ENCODE results near the gene XRCC5. TPM values are rescaled to one million over a fixed set of nuclear protein-coding genes. Genes with fewer than 3 reads are reported as not detected.

XRCC5 gene
- total RNA-seq, 1 experiment from 2014 or later: 424 TPM

DNA sequence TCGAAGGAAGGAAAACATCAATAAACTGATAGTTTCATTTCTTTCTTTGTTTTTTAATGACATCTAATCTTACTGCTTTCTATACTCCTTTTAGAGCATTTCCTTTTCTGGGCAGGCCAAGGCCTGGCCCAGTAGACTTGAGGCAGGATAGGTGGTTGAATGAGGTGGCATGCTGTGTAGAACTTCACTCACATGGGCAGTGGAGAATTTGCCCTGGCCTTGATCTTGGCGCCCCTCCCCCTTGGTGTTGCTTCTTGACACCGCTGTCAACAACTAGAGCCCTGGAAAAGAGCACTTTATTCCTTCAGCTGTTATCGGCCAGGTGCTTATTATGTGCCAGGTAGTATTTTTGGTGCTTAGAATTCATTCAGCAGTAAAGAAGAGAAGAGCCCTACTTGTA, 37.4 kb downstream of the XRCC5 start:
- Histone ChIP-seq H3K27ac (ENCODE audit: low read depth, low read length) (no peak overlapping the region), H3K36me3 (ENCODE audit: control insufficient read depth in 1 of 2, insufficient read depth in 2 of 2, low read length in 2 of 2) (peaks cover 72 to 74% of the 10 kb centered on the region in 2 experiments), H3K9me3 (ENCODE audit: control insufficient read depth in 1 of 2, insufficient read depth in 1 of 2, low read depth in 1 of 2, low read length in 2 of 2) (no peaks in the 10 kb centered on the region), H3K27me3 (ENCODE audit: insufficient read depth, low read length) (no peaks in the 10 kb centered on the region), H4K20me1 (ENCODE audit: insufficient read depth) (peaks cover 21% of the 10 kb centered on the region; the same call in 1 of the 2 replicates), H3K4me1 (ENCODE audit: control insufficient read depth in 1 of 2, insufficient read depth in 2 of 2, low read length in 2 of 2) (no peaks in the 10 kb centered on the region), H3K9me2 (ENCODE audit: insufficient read depth) (no peaks in the 10 kb centered on the region), H3K9ac (ENCODE audit: low read length) (no peak overlapping the region), H3K4me3 (replicated peaks in 1 of 2; ENCODE audit: low read depth in 1 of 2, low read length in 2 of 2) (no peak overlapping the region), H3K79me2 (ENCODE audit: insufficient read depth, low read length) (peaks cover 94% of the 10 kb centered on the region), H2AFZ (ENCODE audit: low read depth, low read length, poor library complexity, severe bottlenecking) (no peak overlapping the region), H3K4me2 (ENCODE audit: low read length) (no peak overlapping the region)
- DNase-seq (ENCODE audit: low read depth, low spot score) (no peak), ATAC-seq (no peak)
- CTCF ChIA-PET: no interaction called here
- intact Hi-C loops (cut with micrococcal nuclease): no loop called here
- POLR2A ChIA-PET: no interaction called here
- BruUV-seq (replicated peaks): no TSS peak
- RAD21 ChIA-PET (ENCODE audit: low non-redundant PET in 1 of 2, low total read pairs in 2 of 2, uncharacterized antibody in 2 of 2, unreplicated experiment in 2 of 2): no interaction called here
- TF ChIP-seq ELF1 (IDR thresholded peaks at IDR 0.05; ENCODE audit: borderline replicate concordance, low read depth) (no peak), SP1 (IDR thresholded peaks at IDR 0.05; ENCODE audit: low read depth) (no peak), POLR2A (IDR thresholded peaks at IDR 0.05; ENCODE audit: borderline replicate concordance, extremely low read depth, insufficient read depth, insufficient read length) (no peak), TCF7L2 (IDR thresholded peaks at IDR 0.05; ENCODE audit: borderline replicate concordance, extremely low read depth, insufficient read depth, insufficient read length) (no peak), CBX3 (IDR thresholded peaks at IDR 0.05; ENCODE audit: low read depth) (no peak), EGR1 (IDR thresholded peaks at IDR 0.05; ENCODE audit: low read depth) (no peak), POLR2AphosphoS5 (IDR thresholded peaks at IDR 0.05; ENCODE audit: low read depth, low read length) (no peak), SRF (IDR thresholded peaks at IDR 0.05; ENCODE audit: low read depth) (no peak), RAD21 (IDR thresholded peaks at IDR 0.05; ENCODE audit: low read depth) (no peak), JUND (IDR thresholded peaks at IDR 0.05) (no peak), CEBPB (IDR thresholded peaks at IDR 0.05; ENCODE audit: low read depth) (no peak), SIN3A (IDR thresholded peaks at IDR 0.05; ENCODE audit: low read depth) (no peak)
- TF ChIP-seq, protein P1, sequence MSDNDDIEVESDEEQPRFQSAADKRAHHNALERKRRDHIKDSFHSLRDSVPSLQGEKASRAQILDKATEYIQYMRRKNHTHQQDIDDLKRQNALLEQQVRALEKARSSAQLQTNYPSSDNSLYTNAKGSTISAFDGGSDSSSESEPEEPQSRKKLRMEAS (IDR thresholded peaks at IDR 0.05): no peak
- TF ChIP-seq, protein P2, sequence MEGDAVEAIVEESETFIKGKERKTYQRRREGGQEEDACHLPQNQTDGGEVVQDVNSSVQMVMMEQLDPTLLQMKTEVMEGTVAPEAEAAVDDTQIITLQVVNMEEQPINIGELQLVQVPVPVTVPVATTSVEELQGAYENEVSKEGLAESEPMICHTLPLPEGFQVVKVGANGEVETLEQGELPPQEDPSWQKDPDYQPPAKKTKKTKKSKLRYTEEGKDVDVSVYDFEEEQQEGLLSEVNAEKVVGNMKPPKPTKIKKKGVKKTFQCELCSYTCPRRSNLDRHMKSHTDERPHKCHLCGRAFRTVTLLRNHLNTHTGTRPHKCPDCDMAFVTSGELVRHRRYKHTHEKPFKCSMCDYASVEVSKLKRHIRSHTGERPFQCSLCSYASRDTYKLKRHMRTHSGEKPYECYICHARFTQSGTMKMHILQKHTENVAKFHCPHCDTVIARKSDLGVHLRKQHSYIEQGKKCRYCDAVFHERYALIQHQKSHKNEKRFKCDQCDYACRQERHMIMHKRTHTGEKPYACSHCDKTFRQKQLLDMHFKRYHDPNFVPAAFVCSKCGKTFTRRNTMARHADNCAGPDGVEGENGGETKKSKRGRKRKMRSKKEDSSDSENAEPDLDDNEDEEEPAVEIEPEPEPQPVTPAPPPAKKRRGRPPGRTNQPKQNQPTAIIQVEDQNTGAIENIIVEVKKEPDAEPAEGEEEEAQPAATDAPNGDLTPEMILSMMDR (IDR thresholded peaks at IDR 0.05 in 2 of 3, conservative IDR thresholded peaks at IDR 0.05 in 1 of 3; ENCODE audit: borderline replicate concordance in 1 of 3, insufficient read depth in 1 of 3, low read depth in 2 of 3, low read length in 2 of 3): no peak

Measured in HCT116 (cell line).